Endothelial cell of umbilical vein (primary cell): ENCODE data around the gene PCDH20. TPM values are rescaled to one million over a fixed set of nuclear protein-coding genes. Genes with fewer than 3 reads are reported as not detected.
A peak's percentile ranks its signal among the peaks of the same experiment; 100 is the strongest.

Experiments used
- BruUV-seq: library from RNA; stranded (reverse); fragments of 400-500 nt; replicated peaks from 2 replicates; lab custom pipeline; 2021; lab: Mats Ljungman, UMichigan
- CTCF ChIA-PET: fragments of 300-600, 350-600 bp; sonication (Branson Sonifier 250); formaldehyde crosslinking; loops from one replicate; lab custom pipeline; 2021; ENCODE audit warnings: antibody characterized with exemption, inconsistent platforms; lab: Charles Lee
- POLR2A ChIA-PET: fragments of 300-600, 350-600 bp; sonication (Branson Sonifier 250); formaldehyde crosslinking; loops from one replicate; lab custom pipeline; 2021; ENCODE audit warnings: antibody characterized with exemption, inconsistent platforms; lab: Charles Lee
- DNase-seq: peaks from one replicate; pipeline ENCODE4 v3.0.0-alpha.2; 2011; ENCODE audit warnings: low read depth, low spot score
- FAIRE-seq: peaks from 2 replicates; lab custom pipeline; 2011; peaks lifted over from hg19 to GRCh38; lab: Jason Lieb, UNC
- H2AFZ ChIP-seq: 2 replicates; pipeline ENCODE4 v1.6.0; 2012; ENCODE audit warnings: low read depth, low read length, control low read depth, inconsistent platforms
- H3K27ac ChIP-seq: 2 replicates; pipeline ENCODE4 v1.5.1; 2011; ENCODE audit warnings: low read depth, mild to moderate bottlenecking, control low read depth, low read length, moderate library complexity; ENCODE audit not compliant: insufficient read depth
- H3K27me3 ChIP-seq, 2 experiments: 2 replicates each; pipeline versions ENCODE4 v1.6.0 to v1.6.1; 2011; ENCODE audit warnings: low read length in 2 of 2, mixed read lengths in 1 of 2; ENCODE audit not compliant: control insufficient read depth in 2 of 2, insufficient read depth in 2 of 2
- H3K36me3 ChIP-seq, 2 experiments: 2 replicates in 1 of 2; 3 replicates in 1 of 2; pipeline ENCODE4 v1.5.1; 2011; ENCODE audit warnings: low read length in 2 of 2, mild to moderate bottlenecking in 1 of 2, moderate library complexity in 1 of 2; ENCODE audit not compliant: control insufficient read depth in 2 of 2, insufficient read depth in 2 of 2; ENCODE audit errors: extremely low read depth in 1 of 2
- H3K4me1 ChIP-seq: 3 replicates; pipeline ENCODE4 v1.5.1; 2011; ENCODE audit warnings: mild to moderate bottlenecking, low read length; ENCODE audit not compliant: control insufficient read depth, insufficient read depth; ENCODE audit errors: extremely low read depth
- H3K4me2 ChIP-seq: 2 replicates; pipeline ENCODE4 v1.6.1; 2011; ENCODE audit warnings: low read length, control low read depth, mixed read lengths; ENCODE audit not compliant: insufficient read depth
- H3K4me3 ChIP-seq, 3 experiments: fragments of 200-600 bp in 1 of 3; sonication (generic), shearing (Covaris generic) in 1 of 3; replicated peaks in 1 of 3; 2 replicates each; pipeline ENCODE4 v1.5.1; 2011 to 2016; ENCODE audit warnings: control low read depth in 3 of 3, low read length in 3 of 3, mild to moderate bottlenecking in 2 of 3, inconsistent platforms in 1 of 3, low read depth in 1 of 3, moderate library complexity in 1 of 3; ENCODE audit not compliant: insufficient read depth in 1 of 3
- H3K79me2 ChIP-seq: 2 replicates; pipeline ENCODE4 v1.6.0; 2012; ENCODE audit warnings: low read length, inconsistent platforms; ENCODE audit not compliant: control insufficient read depth, insufficient read depth
- H3K9ac ChIP-seq: replicated peaks from 2 replicates; pipeline ENCODE3; 2011; ENCODE audit warnings: low read length, control low read depth; ENCODE audit not compliant: insufficient read depth; ENCODE audit errors: extremely low read depth
- H3K9me1 ChIP-seq: replicated peaks from 3 replicates; pipeline ENCODE4 v1.6.0; 2011; ENCODE audit warnings: mild to moderate bottlenecking, low read length; ENCODE audit not compliant: control insufficient read depth, insufficient read depth; ENCODE audit errors: extremely low read depth
- H3K9me3 ChIP-seq: replicated peaks from 2 replicates; pipeline ENCODE4 v1.5.1; 2012; ENCODE audit warnings: low read length, inconsistent platforms; ENCODE audit not compliant: control insufficient read depth, insufficient read depth
- H4K20me1 ChIP-seq: replicated peaks from 2 replicates; pipeline ENCODE3; 2011; ENCODE audit warnings: mild to moderate bottlenecking, low read length; ENCODE audit not compliant: control insufficient read depth, insufficient read depth; ENCODE audit errors: extremely low read depth
- CTCF ChIP-seq, 2 donors: IDR thresholded peaks; 1 replicate in 1 of 2; 2 replicates in 1 of 2; pipeline ENCODE4 v1.5.1; 2011; ENCODE audit warnings: low read length in 2 of 2, mild to moderate bottlenecking in 2 of 2, moderate library complexity in 2 of 2, control low read depth in 1 of 2, inconsistent platforms in 1 of 2, low read depth in 1 of 2; ENCODE audit not compliant: insufficient read depth in 1 of 2; ENCODE audit errors: extremely low read depth in 1 of 2
- EZH2 ChIP-seq: IDR thresholded peaks from 2 replicates; pipeline ENCODE4 v1.6.1; 2012; ENCODE audit warnings: borderline replicate concordance, low read depth, mild to moderate bottlenecking, moderate library complexity, low read length, inconsistent platforms; ENCODE audit not compliant: severe bottlenecking
- FOS ChIP-seq: IDR thresholded peaks from 2 replicates; pipeline ENCODE4 v1.6.1; 2011; ENCODE audit warnings: mild to moderate bottlenecking, low read length, moderate library complexity, borderline replicate concordance; ENCODE audit not compliant: insufficient read depth
- GATA2 ChIP-seq: IDR thresholded peaks from 2 replicates; pipeline ENCODE4 v1.7.0; 2011; ENCODE audit warnings: low read depth, mild to moderate bottlenecking, moderate library complexity, mixed read lengths, low read length; ENCODE audit not compliant: insufficient read length, insufficient read depth
- JUN ChIP-seq: IDR thresholded peaks from 2 replicates; pipeline ENCODE4 v1.6.1; 2011; ENCODE audit warnings: borderline replicate concordance, low read depth; ENCODE audit not compliant: insufficient read length, insufficient read depth
- MYC ChIP-seq: IDR thresholded peaks from one replicate; pipeline ENCODE4 v1.6.1; 2011; ENCODE audit warnings: mild to moderate bottlenecking, low read depth, low read length
- POLR2A ChIP-seq: IDR thresholded peaks from 2 replicates; pipeline ENCODE4 v1.6.1; 2012; ENCODE audit warnings: low read depth, mild to moderate bottlenecking, control low read depth, low read length
- POLR2AphosphoS5 ChIP-seq: IDR thresholded peaks from 2 replicates; pipeline ENCODE4 v1.6.1; 2012; ENCODE audit warnings: low read depth, mild to moderate bottlenecking, control low read depth, low read length, moderate library complexity; ENCODE audit not compliant: insufficient read depth
- dilution Hi-C: fragments of 300-500 bp; cut with MboI; formaldehyde crosslinking; loops from one replicate; pipeline ENCODE4 v1.15.0; 2019; ENCODE audit warnings: low sequenced_read_pairs; ENCODE audit not compliant: extremely low pct_ligation_motif_present
- intact Hi-C: fragments of 100-400 bp; cut with micrococcal nuclease; formaldehyde crosslinking; loops from one replicate; pipeline ENCODE4 v1.10.0; 2022
- polyA plus RNA-seq, 4 experiments: library from polyadenylated mRNA; depleted of rRNA in 3 of 4; stranded (reverse) in 3 of 4; unstranded in 1 of 4; fragments of >200 nt; gene quantifications; 2 replicates each; pipeline versions ENCODE4 v1.2.1 to v1.2.3, GENCODE V29; 2011 to 2012; ENCODE audit warnings: missing spikeins in 1 of 4
- total RNA-seq: library from RNA; stranded (reverse); gene quantifications from 2 replicates; pipeline ENCODE4 v1.2.3, GENCODE V29; 2021

The PCDH20 gene
- total and polyA plus RNA-seq, 2 donors (not counting 3 experiments of a cell fraction or from before 2014, with no cell fraction given): 0.01 TPM; not detected in 1

GRCh38 chr13:61413572-61414535, 1.8 kb downstream of the PCDH20 start:
- TF ChIP-seq FOS (no peak), GATA2 (no peak), POLR2A (no peak), EZH2 (peak; percentile 18)
- no peak overlapping the region for H3K9ac ChIP-seq
- H3K79me2 ChIP-seq: no peaks in the 10 kb centered on the region
- no peak overlapping the region for H3K27ac ChIP-seq
- DNase-seq (no peak), FAIRE-seq (no peak)
- no TSS peak for BruUV-seq
- dilution Hi-C loops: no loop called here
- H3K9me3 ChIP-seq: no peaks in the 10 kb centered on the region
- intact Hi-C loops: loop anchor here (5.0 to 10.0 kb wide), 2 partner anchors 538 to 969 kb away; no protein-coding TSS in a partner anchor
- H2AFZ ChIP-seq: no peak overlapping the region
- H3K4me2 ChIP-seq: peak overlapping the region; percentile 53
- H3K4me3 ChIP-seq: peak overlapping the region in 1 of 3 experiments; percentile 55
- H3K9me1 ChIP-seq: no peaks in the 10 kb centered on the region
- no peaks in the 10 kb centered on the region for H4K20me1 ChIP-seq
- H3K27me3 ChIP-seq: peaks cover 27 to 33% of the 10 kb centered on the region in 2 experiments
- CTCF ChIA-PET: interaction anchor here (5.0 kb wide), 1 partner anchor 787 kb away, joined by 37 read pairs; no protein-coding TSS in a partner anchor
- POLR2A ChIA-PET: no interaction called here
- H3K4me1 ChIP-seq: no peaks in the 10 kb centered on the region
- no peaks in the 10 kb centered on the region for H3K36me3 ChIP-seq

GRCh38 chr13:61410669-61411297, 4.9 kb downstream of the PCDH20 start:
- H2AFZ ChIP-seq: no peak overlapping the region
- intact Hi-C loops: loop anchor here (1.0 to 10.0 kb wide), 5 partner anchors 542 to 966 kb away; no protein-coding TSS in a partner anchor
- dilution Hi-C loops: no loop called here

More at GRCh38 chr13:61410669-61411297, 4.9 kb downstream of the PCDH20 start:
- H3K27me3 ChIP-seq: peaks cover 27 to 37% of the 10 kb centered on the region in 2 experiments
- peak; percentile 24 for DNase-seq
- CTCF ChIA-PET: interaction anchor here (0.7 to 5.0 kb wide), 10 partner anchors 9 to 963 kb away, joined by 3 to 37 read pairs (median 4); no protein-coding TSS in a partner anchor
- TF ChIP-seq CTCF (IDR thresholded peaks at IDR 0.05; ENCODE audit: extremely low read depth in 1 of 2, insufficient read depth in 1 of 2, low read depth in 1 of 2, low read length in 2 of 2) (peak; percentile 11 to 38), POLR2AphosphoS5 (no peak), FOS (no peak), POLR2A (no peak), GATA2 (no peak), EZH2 (no peak), MYC (no peak), JUN (no peak)
- H3K9me3 ChIP-seq: no peaks in the 10 kb centered on the region
- H3K4me1 ChIP-seq: no peaks in the 10 kb centered on the region
- BruUV-seq: no TSS peak
- POLR2A ChIA-PET: no interaction called here
- H3K4me3 ChIP-seq: no peak overlapping the region
- H3K79me2 ChIP-seq: no peaks in the 10 kb centered on the region
- H3K4me2 ChIP-seq: no peak overlapping the region
- no peaks in the 10 kb centered on the region for H3K9me1 ChIP-seq
- H4K20me1 ChIP-seq: no peaks in the 10 kb centered on the region
- no peak overlapping the region for H3K27ac ChIP-seq
- H3K36me3 ChIP-seq: no peaks in the 10 kb centered on the region
- no peak overlapping the region for H3K9ac ChIP-seq
- peak; percentile 15 for FAIRE-seq
